GM23338 (cell line): Measurements from ENCODE around the gene GREB1L. TPM values are rescaled to one million over a fixed set of nuclear protein-coding genes. Genes with fewer than 3 reads are reported as not detected.

Experiments used
- ATAC-seq: fragments of 200-7000 bp; cut with Tn5 transposase; 3 replicates; pipeline ENCODE4 v1.9.1; 2020
- DNase-seq: peaks from one replicate; pipeline ENCODE4 v3.0.0-alpha.2; 2015; ENCODE audit warnings: low spot score
- H2AFZ ChIP-seq: fragments of 200-600 bp; sonication (generic); 2 replicates; pipeline ENCODE4 v1.8.0; 2016; ENCODE audit warnings: antibody characterized with exemption, mild to moderate bottlenecking, moderate library complexity
- H3F3A ChIP-seq: fragments of 200-600 bp; sonication (generic); replicated peaks from 2 replicates; pipeline ENCODE4 v1.8.0; 2017; ENCODE audit warnings: antibody characterized with exemption, mixed run types, low read depth
- H3K27ac ChIP-seq: fragments of 200-600 bp; sonication (generic); 2 replicates; pipeline ENCODE4 v1.6.1; 2016; ENCODE audit warnings: low read depth
- H3K27me3 ChIP-seq: fragments of 200-600 bp; sonication (generic); 2 replicates; pipeline ENCODE4 v1.8.0; 2016; ENCODE audit warnings: mild to moderate bottlenecking, mixed run types, moderate library complexity; ENCODE audit not compliant: insufficient read depth
- H3K36me3 ChIP-seq: fragments of 200-600 bp; sonication (generic); 2 replicates; pipeline ENCODE4 v1.8.0; 2016; ENCODE audit warnings: mild to moderate bottlenecking; ENCODE audit not compliant: insufficient read depth
- H3K4me1 ChIP-seq: fragments of 200-600 bp; sonication (generic); 2 replicates; pipeline ENCODE4 v1.8.0; 2016; ENCODE audit warnings: mild to moderate bottlenecking, moderate library complexity; ENCODE audit not compliant: insufficient read depth
- H3K4me2 ChIP-seq: fragments of 200-600 bp; sonication (generic); 2 replicates; pipeline ENCODE4 v1.7.1; 2017; ENCODE audit warnings: mixed run types
- H3K4me3 ChIP-seq: fragments of 200-600 bp; sonication (generic); 2 replicates; pipeline ENCODE4 v1.6.1; 2016; ENCODE audit warnings: mixed run types
- H3K79me2 ChIP-seq: fragments of 200-600 bp; sonication (generic); replicated peaks from 2 replicates; pipeline ENCODE4 v1.8.0; 2017; ENCODE audit warnings: mild to moderate bottlenecking; ENCODE audit not compliant: insufficient read depth
- H3K9me2 ChIP-seq: fragments of 200-600 bp; sonication (generic); 2 replicates; pipeline ENCODE4 v1.8.0; 2017; ENCODE audit not compliant: insufficient read depth
- H4K20me1 ChIP-seq: fragments of 200-600 bp; sonication (generic); replicated peaks from 2 replicates; pipeline ENCODE4 v1.8.0; 2017; ENCODE audit warnings: mild to moderate bottlenecking; ENCODE audit not compliant: insufficient read depth
- H3K27ac Mint-ChIP-seq: 2 replicates; pipeline ENCODE4 v1.8.0; 2020; ENCODE audit warnings: inconsistent platforms, mild to moderate bottlenecking, moderate library complexity, mixed read lengths
- H3K27me3 Mint-ChIP-seq: 3 replicates; pipeline ENCODE4 v1.8.0; 2022; ENCODE audit warnings: low read depth, mild to moderate bottlenecking, moderate library complexity, mixed read lengths, inconsistent platforms; ENCODE audit not compliant: insufficient read depth, poor library complexity
- H3K36me3 Mint-ChIP-seq: 3 replicates; pipeline ENCODE4 v1.8.0; 2021; ENCODE audit warnings: low read depth, mild to moderate bottlenecking, inconsistent platforms, moderate library complexity, mixed read lengths
- H3K4me1 Mint-ChIP-seq: 3 replicates; pipeline ENCODE4 v1.8.0; 2020; ENCODE audit warnings: mild to moderate bottlenecking, inconsistent platforms, mixed read lengths
- H3K4me3 Mint-ChIP-seq: 3 replicates; pipeline ENCODE4 v1.8.0; 2021; ENCODE audit warnings: moderate library complexity, mild to moderate bottlenecking, inconsistent platforms, mixed read lengths
- H3K9me3 Mint-ChIP-seq: 3 replicates; pipeline ENCODE4 v1.8.0; 2020; ENCODE audit warnings: moderate library complexity, mild to moderate bottlenecking, inconsistent platforms, mixed read lengths
- CTCF ChIP-seq, 2 experiments: fragments of 200-600 bp in 1 of 2; sonication (generic) in 1 of 2; conservative IDR thresholded peaks; 2 replicates each; pipeline versions ENCODE4 v1.5.1 to v1.6.1; 2016 to 2017; ENCODE audit warnings: antibody characterized with exemption in 2 of 2, low read depth in 2 of 2, mild to moderate bottlenecking in 2 of 2, moderate library complexity in 1 of 2
- ETS1 ChIP-seq: IDR thresholded peaks from 2 replicates; pipeline ENCODE4 v1.6.1; 2016; ENCODE audit warnings: antibody characterized with exemption
- EZH2 ChIP-seq: fragments of 200-600 bp; sonication (generic); IDR thresholded peaks from one replicate; pipeline ENCODE4 v1.8.0; 2017; ENCODE audit warnings: antibody characterized with exemption, mild to moderate bottlenecking, low read depth; ENCODE audit not compliant: unreplicated experiment
- EZH2phosphoT487 ChIP-seq: fragments of 200-600 bp; sonication (generic); IDR thresholded peaks from one replicate; pipeline ENCODE4 v1.8.1; 2018; ENCODE audit warnings: antibody characterized with exemption; ENCODE audit not compliant: unreplicated experiment
- JUNB ChIP-seq: IDR thresholded peaks from one replicate; pipeline ENCODE4 v1.6.1; 2016; ENCODE audit warnings: antibody characterized with exemption; ENCODE audit not compliant: unreplicated experiment
- NANOG ChIP-seq: IDR thresholded peaks from 2 replicates; pipeline ENCODE4 v1.6.1; 2016; ENCODE audit warnings: antibody characterized with exemption, borderline replicate concordance
- POLR2AphosphoS5 ChIP-seq: IDR thresholded peaks from 2 replicates; pipeline ENCODE4 v1.6.1; 2016; ENCODE audit warnings: antibody characterized with exemption, low read depth
- REST ChIP-seq: IDR thresholded peaks from one replicate; pipeline ENCODE4 v1.6.1; 2018; ENCODE audit warnings: antibody characterized with exemption; ENCODE audit not compliant: unreplicated experiment
- STAT1 ChIP-seq: IDR thresholded peaks from one replicate; pipeline ENCODE4 v1.6.1; 2016; ENCODE audit warnings: antibody characterized with exemption; ENCODE audit not compliant: unreplicated experiment
- ZNF114 ChIP-seq: fragments of 250-450 bp; sonication (Bioruptor Pico); IDR thresholded peaks from 2 replicates; pipeline ENCODE4 v1.5.0; 2020; ENCODE audit warnings: mild to moderate bottlenecking, moderate library complexity
- ZNF331 ChIP-seq: fragments of 250-450 bp; sonication (Bioruptor Pico); IDR thresholded peaks from 2 replicates; pipeline ENCODE4 v1.5.0; 2020; ENCODE audit warnings: low read depth, mild to moderate bottlenecking, moderate library complexity
- polyA plus RNA-seq: library from polyadenylated mRNA; unstranded; fragments of >200 nt; fragmentation: Nextera tagmentation; extraction: Ambion mirVana; gene quantifications from 2 replicates; pipeline ENCODE4 v1.2.1, GENCODE V29; 2016
- total RNA-seq: library from RNA; depleted of rRNA; stranded (reverse); fragments of >200 nt; shearing (Covaris generic); gene quantifications from 2 replicates; pipeline ENCODE4 v1.2.3, GENCODE V29; 2014

The GREB1L gene
- total and polyA plus RNA-seq, 2 experiments from 2014 or later: 0.03 to 0.29 TPM

- TF ChIP-seq REST (no peak), POLR2AphosphoS5 (no peak), ZNF331 (no peak)
Measured at GRCh38 chr18:21295101-21295500, 53.1 kb downstream of the GREB1L start (continued).

GRCh38 chr18:21296045-21296444 is 54.0 kb downstream of the GREB1L start:
- no peak overlapping the region for H3K27ac Mint-ChIP-seq
- H3K4me1 ChIP-seq: peaks cover 14% of the 10 kb centered on the region
- ATAC-seq: no peak
- no peaks in the 10 kb centered on the region for H3K36me3 ChIP-seq
- H3F3A ChIP-seq: no peaks in the 10 kb centered on the region
- H3K27me3 ChIP-seq: no peaks in the 10 kb centered on the region
- H3K4me3 Mint-ChIP-seq: no peak overlapping the region
- no peaks in the 10 kb centered on the region for H4K20me1 ChIP-seq
- H3K4me3 ChIP-seq: no peak overlapping the region
- H3K79me2 ChIP-seq: no peaks in the 10 kb centered on the region
- no peak for DNase-seq
- H2AFZ ChIP-seq: no peak overlapping the region
- no peaks in the 10 kb centered on the region for H3K36me3 Mint-ChIP-seq
- no peaks in the 10 kb centered on the region for H3K9me2 ChIP-seq
- H3K4me1 Mint-ChIP-seq: peaks cover 19% of the 10 kb centered on the region
- no peak overlapping the region for H3K27ac ChIP-seq
- H3K4me2 ChIP-seq: no peak overlapping the region
- no peaks in the 10 kb centered on the region for H3K9me3 Mint-ChIP-seq
- H3K27me3 Mint-ChIP-seq: no peaks in the 10 kb centered on the region
- no peak for TF ChIP-seq ZNF114 (CRISPR knock-in tag)
- TF ChIP-seq ETS1: no peak
- no peak for TF ChIP-seq CTCF (conservative IDR thresholded peaks at IDR 0.05; ENCODE audit: low read depth in 2 of 2)
- no peak for TF ChIP-seq JUNB
- no peak for TF ChIP-seq REST
- TF ChIP-seq EZH2: no peak
- no peak for TF ChIP-seq NANOG
- no peak for TF ChIP-seq EZH2phosphoT487
- TF ChIP-seq STAT1: no peak
